Measurements from ENCODE around the gene SPDYE3.
"Not testable (repeated sequence)": the region's sequence is repeated elsewhere in the genome, so short reads cannot be mapped to it uniquely, and the experiment has no call there.

SPDYE3 gene

GRCh38 chr7:100307402-100307801 lies at the start of gene SPDYE3:
SPDYE3 (plus strand) TSS chr7:100307702; CDS start chr7:100307886, 184 bp downstream.
- DNase-seq = not testable (repeated sequence)

GRCh38 chr7:100259984-100260383 lies 47.5 kb upstream of the SPDYE3 start:
- DNase-seq = not testable (repeated sequence)

GRCh38 chr7:100262896-100263295 lies 44.6 kb upstream of the SPDYE3 start:
- DNase-seq = not testable (repeated sequence)

- DNase-seq = not testable (repeated sequence)
These were observed 43.3 kb upstream of the SPDYE3 start for GRCh38 chr7:100264223-100264622.

GRCh38 chr7:100264669-100265165 lies 42.8 kb upstream of the SPDYE3 start:
- not testable (repeated sequence) for DNase-seq

- not testable (repeated sequence) for DNase-seq
These were observed 41.7 kb upstream of the SPDYE3 start for GRCh38 chr7:100265851-100266250.

GRCh38 chr7:100266576-100267354 lies 40.7 kb upstream of the SPDYE3 start:
- DNase-seq = no peak

- no peak for DNase-seq
These were observed 39.9 kb upstream of the SPDYE3 start for GRCh38 chr7:100267648-100268047.

- not testable (repeated sequence) for DNase-seq
These were observed 38.6 kb upstream of the SPDYE3 start for GRCh38 chr7:100268882-100269281.

GRCh38 chr7:100269306-100270045 lies 38.0 kb upstream of the SPDYE3 start:
- not testable (repeated sequence) for DNase-seq

- DNase-seq = not testable (repeated sequence)
These were observed 37.2 kb upstream of the SPDYE3 start for GRCh38 chr7:100270046-100270918.

GRCh38 chr7:100270941-100271593 lies 36.4 kb upstream of the SPDYE3 start:
- DNase-seq = peak; percentile 61

- DNase-seq = peak; percentile 97
These were observed 35.6 kb upstream of the SPDYE3 start for GRCh38 chr7:100271716-100272537.

- DNase-seq = not testable (repeated sequence)
These were observed 35.0 kb upstream of the SPDYE3 start for GRCh38 chr7:100272538-100272902.

GRCh38 chr7:100275120-100275519 lies 32.4 kb upstream of the SPDYE3 start:
- DNase-seq = no peak

- not testable (repeated sequence) for DNase-seq
These were observed 31.4 kb upstream of the SPDYE3 start for GRCh38 chr7:100276126-100276525.

- peak; percentile 25 for DNase-seq
These were observed 25.4 kb upstream of the SPDYE3 start for GRCh38 chr7:100282069-100282608.

- not testable (repeated sequence) for DNase-seq
These were observed 24.4 kb upstream of the SPDYE3 start for GRCh38 chr7:100283147-100283546.

- DNase-seq = not testable (repeated sequence)
These were observed 20.1 kb upstream of the SPDYE3 start for GRCh38 chr7:100287191-100287969.

- DNase-seq = not testable (repeated sequence)
These were observed 19.2 kb upstream of the SPDYE3 start for GRCh38 chr7:100288258-100288657.
